ENCODE results near the gene PELI2.

PELI2 gene

GRCh38 chr14:56247495-56248200, 129.4 kb downstream of the PELI2 start:
- no peak for DNase-seq (ENCODE audit: low spot score)

- DNase-seq (ENCODE audit: low spot score) = no peak
Measured at GRCh38 chr14:56248442-56248841, 130.2 kb downstream of the PELI2 start.

GRCh38 chr14:56261046-56261445, 142.8 kb downstream of the PELI2 start:
- DNase-seq (ENCODE audit: low spot score) = no peak

GRCh38 chr14:56262530-56262929, 144.3 kb downstream of the PELI2 start:
- DNase-seq (ENCODE audit: low spot score) = no peak

GRCh38 chr14:56268039-56268438, 149.8 kb downstream of the PELI2 start:
- no peak for DNase-seq (ENCODE audit: low spot score)

GRCh38 chr14:56268673-56269072, 150.5 kb downstream of the PELI2 start:
- no peak for DNase-seq (ENCODE audit: low spot score)

- DNase-seq (ENCODE audit: low spot score) = no peak
Measured at GRCh38 chr14:56270921-56271320, 152.7 kb downstream of the PELI2 start.

- no peak for DNase-seq (ENCODE audit: low spot score)
Measured at GRCh38 chr14:56271970-56272369, 153.8 kb downstream of the PELI2 start.

GRCh38 chr14:56273155-56273554, 154.9 kb downstream of the PELI2 start:
- no peak for DNase-seq (ENCODE audit: low spot score)

GRCh38 chr14:56273951-56274350, 155.7 kb downstream of the PELI2 start:
- DNase-seq (ENCODE audit: low spot score) = no peak

GRCh38 chr14:56274556-56274955, 156.3 kb downstream of the PELI2 start:
- no peak for DNase-seq (ENCODE audit: low spot score)

- no peak for DNase-seq (ENCODE audit: low spot score)
Measured at GRCh38 chr14:56276108-56276507, 157.9 kb downstream of the PELI2 start.

GRCh38 chr14:56278383-56278782, 160.2 kb downstream of the PELI2 start:
- DNase-seq (ENCODE audit: low spot score) = no peak

GRCh38 chr14:56280843-56281242, 162.6 kb downstream of the PELI2 start:
- DNase-seq (ENCODE audit: low spot score) = no peak

- no peak for DNase-seq (ENCODE audit: low spot score)
Measured at GRCh38 chr14:56282179-56282578, 164.0 kb downstream of the PELI2 start.

- DNase-seq (ENCODE audit: low spot score) = no peak
Measured at GRCh38 chr14:56284641-56285040, 166.4 kb downstream of the PELI2 start.

GRCh38 chr14:56289155-56289554, 170.9 kb downstream of the PELI2 start:
- no peak for DNase-seq (ENCODE audit: low spot score)

- DNase-seq (ENCODE audit: low spot score) = no peak
Measured at GRCh38 chr14:56290195-56290594, 172.0 kb downstream of the PELI2 start.

GRCh38 chr14:56292970-56293369, 174.8 kb downstream of the PELI2 start:
- DNase-seq (ENCODE audit: low spot score) = no peak

GRCh38 chr14:56293506-56293905, 175.3 kb downstream of the PELI2 start:
- no peak for DNase-seq (ENCODE audit: low spot score)

- DNase-seq (ENCODE audit: low spot score) = no peak
Measured at GRCh38 chr14:56294128-56294527, 175.9 kb downstream of the PELI2 start.

- no peak for DNase-seq (ENCODE audit: low spot score)
Measured at GRCh38 chr14:56295743-56296142, 177.5 kb downstream of the PELI2 start.

GRCh38 chr14:56297449-56297848, 179.2 kb downstream of the PELI2 start:
- DNase-seq (ENCODE audit: low spot score) = no peak

- DNase-seq (ENCODE audit: low spot score) = no peak
Measured at GRCh38 chr14:56299306-56299984, 181.2 kb downstream of the PELI2 start.
